GM10248 (cell line): ENCODE data around the gene PRF1.

Experiments
- CTCF ChIA-PET: fragments of 300-600 bp; sonication (Branson Sonifier 250); formaldehyde crosslinking; extraction: SDS; loops from one replicate; lab custom pipeline; 2021; ENCODE audit warnings: antibody characterized with exemption; lab: Yijun Ruan, JAX
- POLR2A ChIA-PET: fragments of 350-650 bp; sonication (Branson Sonifier 250); formaldehyde crosslinking; extraction: SDS; loops from one replicate; lab custom pipeline; 2020; ENCODE audit warnings: antibody characterized with exemption; lab: Yijun Ruan, JAX
- DNase-seq: peaks from one replicate; pipeline ENCODE4 v3.0.0; 2012; ENCODE audit errors: extremely low spot score
- TF ChIP-seq, protein P1 (sequence below): IDR thresholded peaks from 2 replicates; pipeline ENCODE4 v1.5.1; 2012; ENCODE audit warnings: mild to moderate bottlenecking, low read depth; ENCODE audit errors: extremely low read depth, missing control alignments, control extremely low read depth

Gene PRF1

DNA sequence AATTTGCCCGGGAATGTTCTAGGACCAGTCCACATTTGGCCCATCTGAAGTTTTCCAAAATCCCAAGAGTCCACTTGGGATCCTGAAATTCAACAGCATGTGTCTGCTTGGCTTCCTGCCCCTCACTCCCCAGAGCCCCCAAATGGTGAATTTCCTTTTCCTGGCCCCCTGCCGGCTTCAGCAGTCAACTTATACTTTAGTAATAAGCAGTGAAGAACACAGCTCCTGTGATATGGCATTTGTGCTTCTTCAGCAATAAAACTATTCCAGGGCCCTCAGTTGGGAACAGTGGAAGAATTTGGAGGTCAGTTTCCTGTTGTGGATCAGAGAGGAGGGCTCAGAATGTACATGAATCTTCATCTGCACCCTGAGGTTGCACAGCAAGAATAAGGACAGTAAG lies 51.1 kb downstream of the PRF1 start:
- DNase-seq: no peak
- CTCF ChIA-PET: interaction anchor here (1.2 to 7.2 kb wide), 9 partner anchors 9 to 336 kb away, joined by 5 to 93 read pairs (median 12); no protein-coding TSS in a partner anchor
- TF ChIP-seq, protein P1, sequence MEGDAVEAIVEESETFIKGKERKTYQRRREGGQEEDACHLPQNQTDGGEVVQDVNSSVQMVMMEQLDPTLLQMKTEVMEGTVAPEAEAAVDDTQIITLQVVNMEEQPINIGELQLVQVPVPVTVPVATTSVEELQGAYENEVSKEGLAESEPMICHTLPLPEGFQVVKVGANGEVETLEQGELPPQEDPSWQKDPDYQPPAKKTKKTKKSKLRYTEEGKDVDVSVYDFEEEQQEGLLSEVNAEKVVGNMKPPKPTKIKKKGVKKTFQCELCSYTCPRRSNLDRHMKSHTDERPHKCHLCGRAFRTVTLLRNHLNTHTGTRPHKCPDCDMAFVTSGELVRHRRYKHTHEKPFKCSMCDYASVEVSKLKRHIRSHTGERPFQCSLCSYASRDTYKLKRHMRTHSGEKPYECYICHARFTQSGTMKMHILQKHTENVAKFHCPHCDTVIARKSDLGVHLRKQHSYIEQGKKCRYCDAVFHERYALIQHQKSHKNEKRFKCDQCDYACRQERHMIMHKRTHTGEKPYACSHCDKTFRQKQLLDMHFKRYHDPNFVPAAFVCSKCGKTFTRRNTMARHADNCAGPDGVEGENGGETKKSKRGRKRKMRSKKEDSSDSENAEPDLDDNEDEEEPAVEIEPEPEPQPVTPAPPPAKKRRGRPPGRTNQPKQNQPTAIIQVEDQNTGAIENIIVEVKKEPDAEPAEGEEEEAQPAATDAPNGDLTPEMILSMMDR: no peak
- POLR2A ChIA-PET: no interaction called here

- POLR2A ChIA-PET: no interaction called here
- TF ChIP-seq, protein P1: no peak
- DNase-seq: no peak
- CTCF ChIA-PET: interaction anchor here (0.6 to 7.2 kb wide), 27 partner anchors 10 to 373 kb away, joined by 3 to 93 read pairs (median 4); no protein-coding TSS in a partner anchor
Observed at GRCh38 chr10:70550459-70550858, 52.1 kb downstream of the PRF1 start.

DNA sequence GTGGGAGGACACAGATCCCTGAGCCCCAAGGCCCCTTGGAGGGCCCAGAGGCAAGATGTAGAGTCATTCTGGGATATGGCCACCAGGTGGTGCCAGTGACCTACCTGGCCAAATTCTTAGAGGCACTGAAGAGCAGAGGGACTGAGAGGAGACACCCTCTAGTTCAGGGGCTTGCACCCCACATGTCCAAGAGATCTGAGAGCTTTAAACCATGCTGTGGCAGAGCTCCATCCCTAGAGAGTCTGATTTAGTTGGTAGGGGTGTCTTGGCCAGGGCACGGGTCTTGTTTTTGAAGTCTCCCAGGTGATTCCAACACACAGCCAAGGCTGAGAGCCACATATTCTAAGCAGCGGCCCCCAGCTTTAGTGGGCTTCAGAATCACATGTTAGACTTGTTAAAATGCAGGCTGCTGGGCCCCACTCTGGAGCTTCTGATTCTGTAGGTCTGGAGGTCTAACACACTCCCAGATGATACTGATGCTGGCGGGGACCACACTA lies 52.5 kb downstream of the PRF1 start:
- CTCF ChIA-PET: interaction anchor here (0.6 to 7.2 kb wide), 32 partner anchors 10 to 373 kb away, joined by 3 to 93 read pairs (median 4); no protein-coding TSS in a partner anchor
- TF ChIP-seq, protein P1: peak; percentile 74
- POLR2A ChIA-PET: no interaction called here
- peak; percentile 83 for DNase-seq

- POLR2A ChIA-PET: no interaction called here
- DNase-seq: no peak
- CTCF ChIA-PET: interaction anchor here (0.6 to 7.2 kb wide), 33 partner anchors 11 to 334 kb away, joined by 3 to 93 read pairs (median 4); no protein-coding TSS in a partner anchor
- TF ChIP-seq, protein P1: no peak
Observed at GRCh38 chr10:70549351-70549961, 53.1 kb downstream of the PRF1 start.
